Left ventricle myocardium inferior (tissue), 1 donor: ENCODE data around the gene ROBO2. TPM values are rescaled to one million over a fixed set of nuclear protein-coding genes. Genes with fewer than 3 reads are reported as not detected.

Source experiments
- DNase-seq: peaks from one replicate; pipeline ENCODE4 v3.0.0-alpha.2; 2020
- H3K27ac ChIP-seq: fragments of 200-600 bp; replicated peaks from 2 replicates; pipeline ENCODE4 v1.8.0; 2021
- H3K27me3 ChIP-seq: fragments of 200-600 bp; 2 replicates; pipeline ENCODE4 v1.8.0; 2021; ENCODE audit warnings: low read depth
- H3K36me3 ChIP-seq: fragments of 200-600 bp; 2 replicates; pipeline ENCODE4 v1.8.0; 2021
- H3K4me1 ChIP-seq: fragments of 200-600 bp; 2 replicates; pipeline ENCODE4 v1.8.0; 2021
- H3K4me3 ChIP-seq: fragments of 200-600 bp; 2 replicates; pipeline ENCODE4 v1.8.0; 2021; ENCODE audit warnings: mild to moderate bottlenecking, moderate library complexity
- H3K9me3 ChIP-seq: fragments of 200-600 bp; replicated peaks from 2 replicates; pipeline ENCODE4 v1.8.0; 2021
- intact Hi-C: fragments of 100-400 bp; cut with micrococcal nuclease; formaldehyde crosslinking; loops from one replicate; pipeline ENCODE4 v1.11.0; 2022
- total RNA-seq: library from RNA; stranded (reverse); fragmentation: NEBNext Ultra II Directional; extraction: Animal tissue kit (Norgen Biotek cat#: 25700); gene quantifications from one replicate; pipeline ENCODE4 v1.2.1, GENCODE V29; 2021
- TF ChIP-seq, protein P1 (sequence below): fragments of 200-600 bp; IDR thresholded peaks from 2 replicates; pipeline ENCODE4 v1.8.0; 2021; ENCODE audit warnings: antibody characterized with exemption, mild to moderate bottlenecking, borderline replicate concordance
- donor health status: DM: no; HTN: yes; CAD: no; lungs with severe emphysema.

The ROBO2 gene
- total RNA-seq, 1 donor from 2014 or later, result 0.19 TPM

DNA sequence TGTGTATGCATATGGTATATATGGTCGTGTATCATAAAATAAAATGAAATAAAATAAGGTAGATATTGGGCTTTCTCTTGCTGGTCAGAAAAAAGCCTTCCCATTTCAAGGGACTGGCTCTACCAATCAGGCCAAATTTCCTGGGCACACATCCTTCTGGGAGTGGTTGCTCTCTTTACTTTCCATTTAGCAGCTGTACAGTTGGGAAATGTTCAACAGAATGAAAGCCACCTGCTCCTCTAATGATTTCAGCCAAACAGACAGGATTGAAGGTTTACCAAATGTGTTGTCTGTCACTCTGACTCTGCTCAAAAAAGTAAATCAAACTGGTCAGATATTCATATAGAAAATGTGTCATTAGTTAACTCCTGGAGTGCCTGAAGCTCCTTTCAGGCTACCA lies 380.4 kb downstream of the ROBO2 start:
- H3K27ac ChIP-seq, result no peak overlapping the region
- H3K4me3 ChIP-seq, result no peak overlapping the region
- H3K4me1 ChIP-seq, result no peaks in the 10 kb centered on the region
- H3K27me3 ChIP-seq, result no peaks in the 10 kb centered on the region
- H3K36me3 ChIP-seq, result no peaks in the 10 kb centered on the region
- H3K9me3 ChIP-seq, result no peaks in the 10 kb centered on the region
- TF ChIP-seq, protein P1, sequence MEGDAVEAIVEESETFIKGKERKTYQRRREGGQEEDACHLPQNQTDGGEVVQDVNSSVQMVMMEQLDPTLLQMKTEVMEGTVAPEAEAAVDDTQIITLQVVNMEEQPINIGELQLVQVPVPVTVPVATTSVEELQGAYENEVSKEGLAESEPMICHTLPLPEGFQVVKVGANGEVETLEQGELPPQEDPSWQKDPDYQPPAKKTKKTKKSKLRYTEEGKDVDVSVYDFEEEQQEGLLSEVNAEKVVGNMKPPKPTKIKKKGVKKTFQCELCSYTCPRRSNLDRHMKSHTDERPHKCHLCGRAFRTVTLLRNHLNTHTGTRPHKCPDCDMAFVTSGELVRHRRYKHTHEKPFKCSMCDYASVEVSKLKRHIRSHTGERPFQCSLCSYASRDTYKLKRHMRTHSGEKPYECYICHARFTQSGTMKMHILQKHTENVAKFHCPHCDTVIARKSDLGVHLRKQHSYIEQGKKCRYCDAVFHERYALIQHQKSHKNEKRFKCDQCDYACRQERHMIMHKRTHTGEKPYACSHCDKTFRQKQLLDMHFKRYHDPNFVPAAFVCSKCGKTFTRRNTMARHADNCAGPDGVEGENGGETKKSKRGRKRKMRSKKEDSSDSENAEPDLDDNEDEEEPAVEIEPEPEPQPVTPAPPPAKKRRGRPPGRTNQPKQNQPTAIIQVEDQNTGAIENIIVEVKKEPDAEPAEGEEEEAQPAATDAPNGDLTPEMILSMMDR, result no peak
- intact Hi-C loops, result no loop called here
- DNase-seq, result no peak

DNA sequence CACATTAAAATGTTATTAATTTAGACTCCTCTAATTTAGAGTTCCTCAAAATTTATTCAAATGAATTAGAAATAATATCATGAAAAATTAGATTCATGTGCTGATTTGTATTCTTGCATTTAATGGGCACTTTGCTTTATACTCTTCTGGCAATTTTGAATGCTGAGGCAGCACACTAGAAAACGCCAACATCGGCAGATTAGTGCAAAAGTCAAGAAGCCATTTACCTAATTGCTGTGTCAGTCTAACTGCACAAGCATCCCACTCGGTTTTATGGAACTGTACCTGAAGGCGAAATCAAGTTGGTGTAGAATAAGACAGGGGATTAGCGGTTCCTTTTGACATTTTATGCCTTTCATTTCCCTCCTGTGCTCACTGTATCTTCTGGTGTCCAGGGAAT lies 382.0 kb downstream of the ROBO2 start:
- H3K4me1 ChIP-seq, result no peaks in the 10 kb centered on the region
- no peaks in the 10 kb centered on the region for H3K27me3 ChIP-seq
- TF ChIP-seq, protein P1, result no peak
- H3K36me3 ChIP-seq, result no peaks in the 10 kb centered on the region
- no peak for DNase-seq
- no peaks in the 10 kb centered on the region for H3K9me3 ChIP-seq
- no peak overlapping the region for H3K27ac ChIP-seq
- intact Hi-C loops, result no loop called here
- no peak overlapping the region for H3K4me3 ChIP-seq

DNA sequence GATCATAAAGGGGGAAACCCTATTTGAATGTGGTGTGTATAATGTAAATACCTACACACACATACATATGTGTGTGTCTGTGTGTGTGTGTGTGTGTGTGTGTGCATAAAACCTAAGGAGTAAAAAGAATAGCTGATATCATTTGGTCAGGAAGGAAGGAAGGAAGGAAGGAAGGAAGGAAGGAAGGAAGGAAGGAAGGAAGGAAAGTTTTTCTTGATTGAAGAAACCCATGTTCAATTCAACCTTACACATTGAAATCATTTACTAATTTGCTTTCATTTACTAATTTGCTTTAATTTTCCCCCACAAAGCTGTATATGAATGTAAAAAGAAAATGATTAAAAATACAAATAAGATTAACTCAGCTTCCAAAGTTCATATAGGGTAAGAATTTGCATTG lies 386.6 kb downstream of the ROBO2 start:
- no peak overlapping the region for H3K4me3 ChIP-seq
- TF ChIP-seq, protein P1, result no peak
- no peaks in the 10 kb centered on the region for H3K36me3 ChIP-seq
- no peak for DNase-seq
- H3K4me1 ChIP-seq, result no peaks in the 10 kb centered on the region
- H3K27ac ChIP-seq, result no peak overlapping the region
- H3K9me3 ChIP-seq, result no peaks in the 10 kb centered on the region
- intact Hi-C loops, result no loop called here
- H3K27me3 ChIP-seq, result no peaks in the 10 kb centered on the region

DNA sequence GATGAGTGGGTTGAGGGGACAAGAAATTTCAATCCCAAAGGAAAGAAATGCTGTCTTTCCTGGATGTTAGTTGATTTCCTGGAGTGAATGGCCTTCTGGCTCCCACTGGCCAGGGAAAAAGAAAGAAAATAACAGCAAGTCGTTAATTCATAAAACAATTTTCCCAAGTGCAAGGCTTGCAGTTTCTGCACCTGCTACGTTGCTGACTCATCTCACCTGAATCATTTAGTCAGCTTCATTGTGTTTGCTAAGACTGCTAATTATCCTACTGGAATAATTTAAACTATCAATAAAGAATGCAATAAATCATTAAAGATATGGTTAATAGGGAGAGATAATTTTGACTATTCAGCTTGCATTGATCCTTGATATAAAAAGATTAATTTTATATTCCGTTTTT lies 387.6 kb downstream of the ROBO2 start:
- no peaks in the 10 kb centered on the region for H3K27me3 ChIP-seq
- TF ChIP-seq, protein P1, result no peak
- no peaks in the 10 kb centered on the region for H3K4me1 ChIP-seq
- H3K9me3 ChIP-seq, result no peaks in the 10 kb centered on the region
- DNase-seq, result no peak
- no peak overlapping the region for H3K27ac ChIP-seq
- H3K36me3 ChIP-seq, result no peaks in the 10 kb centered on the region
- H3K4me3 ChIP-seq, result no peak overlapping the region
- intact Hi-C loops, result no loop called here

DNA sequence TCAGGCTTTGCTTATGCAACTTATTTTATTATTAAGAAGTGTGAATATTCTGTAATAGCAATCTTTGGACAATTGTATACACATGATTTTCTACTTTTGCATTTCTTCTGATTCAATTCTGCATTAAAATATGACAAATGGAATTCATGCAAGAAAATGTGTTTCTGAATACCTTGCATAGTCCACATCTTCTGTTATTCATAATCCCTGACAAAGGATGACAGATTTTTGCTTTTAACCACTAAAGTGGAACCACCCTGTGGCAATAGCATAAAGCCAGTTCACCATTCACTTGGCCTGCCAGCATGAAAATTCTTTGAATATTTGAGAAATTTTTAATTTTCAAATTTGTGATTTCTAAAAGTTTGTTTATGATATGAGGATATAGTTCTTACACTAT lies 397.0 kb downstream of the ROBO2 start:
- Histone ChIP-seq H3K4me1 (no peaks in the 10 kb centered on the region), H3K9me3 (no peaks in the 10 kb centered on the region), H3K36me3 (no peaks in the 10 kb centered on the region), H3K27me3 (no peaks in the 10 kb centered on the region), H3K27ac (no peak overlapping the region), H3K4me3 (no peak overlapping the region)
- no peak for DNase-seq
- intact Hi-C loops, result no loop called here
- TF ChIP-seq, protein P1, result no peak

DNA sequence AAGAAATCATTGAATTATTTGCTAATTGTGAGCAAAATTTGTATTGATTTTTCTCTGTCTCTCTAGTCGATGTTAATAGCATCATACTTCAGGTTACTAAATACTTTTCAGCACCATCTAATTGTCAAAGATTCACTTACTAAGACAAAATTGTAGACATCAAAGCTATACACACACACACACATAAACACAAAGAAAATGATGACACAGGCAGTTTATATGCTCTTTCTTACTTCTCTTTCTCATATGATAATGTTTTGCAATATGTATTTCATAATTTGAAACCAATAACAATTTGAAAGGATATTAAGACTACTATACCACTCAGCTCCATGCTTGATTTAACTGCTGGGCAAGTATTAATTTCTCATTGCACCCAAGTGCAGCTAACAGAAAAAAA lies 406.2 kb downstream of the ROBO2 start:
- no peak for DNase-seq
- H3K27ac ChIP-seq, result no peak overlapping the region
- intact Hi-C loops, result no loop called here

More for the DNA sequence above, 406.2 kb downstream of the ROBO2 start:
- Histone ChIP-seq H3K9me3 (no peaks in the 10 kb centered on the region), H3K36me3 (no peaks in the 10 kb centered on the region), H3K4me1 (no peaks in the 10 kb centered on the region), H3K4me3 (no peak overlapping the region), H3K27me3 (no peaks in the 10 kb centered on the region)
- TF ChIP-seq, protein P1, result no peak
